HCT116 (cell line): ENCODE data around the gene OGG1. TPM values are rescaled to one million over a fixed set of nuclear protein-coding genes. Genes with fewer than 3 reads are reported as not detected.

Experiments used
- ATAC-seq: fragments of 200-7000 bp; cut with Tn5 transposase; 2 replicates; pipeline ENCODE4 v1.9.1; 2020; ENCODE audit warnings: mild to moderate bottlenecking, moderate library complexity
- BruUV-seq: library from RNA; stranded (reverse); fragments of 400-500 nt; replicated peaks from 2 replicates; lab custom pipeline; 2021; lab: Mats Ljungman, UMichigan
- CTCF ChIA-PET: fragments of 300-600 bp; sonication (Branson Sonifier 250); formaldehyde crosslinking; loops from one replicate; lab custom pipeline; 2021; ENCODE audit warnings: antibody characterized with exemption; lab: Charles Lee
- POLR2A ChIA-PET: fragments of 300-600, 350-600 bp; sonication (Branson Sonifier 250); formaldehyde crosslinking; loops from one replicate; lab custom pipeline; 2021; ENCODE audit warnings: antibody characterized with exemption; lab: Charles Lee
- RAD21 ChIA-PET, 2 experiments: fragments of 300-600 bp; sonication (Branson Sonifier 250); formaldehyde crosslinking; loops; one replicate each; lab custom pipeline; 2023; ENCODE audit warnings: low total read pairs in 2 of 2; ENCODE audit not compliant: uncharacterized antibody in 2 of 2, unreplicated experiment in 2 of 2, low non-redundant PET in 1 of 2; lab: Charles Lee
- DNase-seq: peaks from one replicate; pipeline ENCODE4 v3.0.0-alpha.2; 2010; ENCODE audit warnings: low read depth, low spot score
- H2AFZ ChIP-seq: fragments of 200-600 bp; shearing (Covaris generic), sonication (generic); 2 replicates; pipeline ENCODE4 v1.6.1; 2017; ENCODE audit warnings: low read depth, mixed run types, mixed read lengths, antibody characterized with exemption, low read length; ENCODE audit not compliant: poor library complexity, severe bottlenecking
- H3K27ac ChIP-seq: 2 replicates; pipeline ENCODE4 v1.5.1; 2012; ENCODE audit warnings: low read depth, low read length
- H3K27me3 ChIP-seq: fragments of 200-600 bp; sonication (generic); 2 replicates; pipeline ENCODE4 v1.6.1; 2016; ENCODE audit warnings: mixed run types, low read length, mixed read lengths; ENCODE audit not compliant: insufficient read depth
- H3K36me3 ChIP-seq, 2 experiments: fragments of 200-500 bp in 1 of 2; fragments of 200-600 bp in 1 of 2; sonication (Bioruptor generic) in 1 of 2; sonication (generic) in 1 of 2; 2 replicates each; pipeline versions ENCODE4 v1.5.1 to v1.6.1; 2014 to 2016; ENCODE audit warnings: low read length in 2 of 2, inconsistent platforms in 1 of 2, mixed read lengths in 1 of 2, mixed run types in 1 of 2; ENCODE audit not compliant: insufficient read depth in 2 of 2, control insufficient read depth in 1 of 2
- H3K4me1 ChIP-seq, 2 experiments: fragments of 200-600 bp in 1 of 2; sonication (generic) in 1 of 2; 2 replicates each; pipeline versions ENCODE4 v1.5.1 to v1.6.1; 2012 to 2017; ENCODE audit warnings: low read length in 2 of 2, inconsistent platforms in 1 of 2, mild to moderate bottlenecking in 1 of 2, mixed read lengths in 1 of 2, mixed run types in 1 of 2, moderate library complexity in 1 of 2; ENCODE audit not compliant: insufficient read depth in 2 of 2, control insufficient read depth in 1 of 2
- H3K4me2 ChIP-seq: fragments of 200-600 bp; sonication (generic); 2 replicates; pipeline ENCODE4 v1.6.1; 2017; ENCODE audit warnings: mixed run types, low read length, mixed read lengths
- H3K4me3 ChIP-seq, 2 experiments: fragments of 200-600 bp in 1 of 2; sonication (generic) in 1 of 2; replicated peaks in 1 of 2; 2 replicates each; pipeline ENCODE4 v1.5.1; 2011 to 2016; ENCODE audit warnings: low read length in 2 of 2, control low read depth in 1 of 2, low read depth in 1 of 2, mild to moderate bottlenecking in 1 of 2, mixed read lengths in 1 of 2, mixed run types in 1 of 2
- H3K79me2 ChIP-seq: fragments of 200-600 bp; sonication (generic); 2 replicates; pipeline ENCODE4 v1.6.1; 2017; ENCODE audit warnings: mild to moderate bottlenecking, mixed run types, low read length, moderate library complexity, mixed read lengths; ENCODE audit not compliant: insufficient read depth
- H3K9ac ChIP-seq: fragments of 200-600 bp; sonication (generic); 2 replicates; pipeline ENCODE4 v1.6.1; 2016; ENCODE audit warnings: low read length, mixed read lengths
- H3K9me2 ChIP-seq: fragments of 200-600 bp; sonication (generic), shearing (Covaris generic); 2 replicates; pipeline ENCODE4 v1.6.1; 2017; ENCODE audit warnings: mixed run types, mild to moderate bottlenecking, moderate library complexity; ENCODE audit not compliant: insufficient read depth
- H3K9me3 ChIP-seq, 2 experiments: fragments of 200-500 bp in 1 of 2; fragments of 200-600 bp in 1 of 2; sonication (Bioruptor generic) in 1 of 2; sonication (generic) in 1 of 2; 2 replicates each; pipeline ENCODE4 v1.6.1; 2014 to 2017; ENCODE audit warnings: low read length in 2 of 2, mixed read lengths in 2 of 2, inconsistent platforms in 1 of 2, low read depth in 1 of 2, mild to moderate bottlenecking in 1 of 2, mixed run types in 1 of 2, moderate library complexity in 1 of 2; ENCODE audit not compliant: control insufficient read depth in 1 of 2, insufficient read depth in 1 of 2
- H4K20me1 ChIP-seq: fragments of 200-600 bp; sonication (generic), shearing (Covaris generic); 2 replicates; pipeline ENCODE4 v1.6.1; 2017; ENCODE audit warnings: mixed run types, mild to moderate bottlenecking, moderate library complexity; ENCODE audit not compliant: insufficient read depth
- CBX3 ChIP-seq: IDR thresholded peaks from 2 replicates; pipeline ENCODE4 v1.6.1; 2012; ENCODE audit warnings: low read depth
- EGR1 ChIP-seq: IDR thresholded peaks from 2 replicates; pipeline ENCODE4 v1.6.1; 2012; ENCODE audit warnings: low read depth
- ELF1 ChIP-seq: IDR thresholded peaks from 2 replicates; pipeline ENCODE4 v1.6.1; 2012; ENCODE audit warnings: low read depth, borderline replicate concordance
- EZH2 ChIP-seq: fragments of 200-600 bp; sonication (generic); IDR thresholded peaks from 2 replicates; pipeline ENCODE4 v1.6.1; 2017; ENCODE audit warnings: antibody characterized with exemption, mixed run types
- EZH2phosphoT487 ChIP-seq: fragments of 200-600 bp; IDR thresholded peaks from 2 replicates; pipeline ENCODE4 v1.6.1; 2018; ENCODE audit warnings: antibody characterized with exemption, borderline replicate concordance
- FOSL1 ChIP-seq: IDR thresholded peaks from 2 replicates; pipeline ENCODE4 v1.6.1; 2012; ENCODE audit warnings: low read depth
- JUND ChIP-seq: IDR thresholded peaks from 2 replicates; pipeline ENCODE4 v1.6.1; 2012
- MAX ChIP-seq: IDR thresholded peaks from 2 replicates; pipeline ENCODE4 v1.6.1; 2012
- POLR2A ChIP-seq: IDR thresholded peaks from 2 replicates; pipeline ENCODE4 v1.7.0; 2011; ENCODE audit warnings: borderline replicate concordance; ENCODE audit not compliant: insufficient read depth, insufficient read length; ENCODE audit errors: extremely low read depth
- POLR2AphosphoS5 ChIP-seq: IDR thresholded peaks from 2 replicates; pipeline ENCODE4 v1.6.1; 2011; ENCODE audit warnings: mild to moderate bottlenecking, low read depth, low read length, moderate library complexity
- RAD21 ChIP-seq: IDR thresholded peaks from 2 replicates; pipeline ENCODE4 v1.6.1; 2012; ENCODE audit warnings: low read depth, mild to moderate bottlenecking
- REST ChIP-seq: IDR thresholded peaks from 2 replicates; pipeline ENCODE4 v1.6.1; 2012; ENCODE audit warnings: low read depth
- SIN3A ChIP-seq: IDR thresholded peaks from 2 replicates; pipeline ENCODE4 v1.6.1; 2012; ENCODE audit warnings: low read depth
- SP1 ChIP-seq: IDR thresholded peaks from 2 replicates; pipeline ENCODE4 v1.6.1; 2012; ENCODE audit warnings: low read depth
- SRF ChIP-seq: IDR thresholded peaks from 2 replicates; pipeline ENCODE4 v1.6.1; 2012; ENCODE audit warnings: low read depth
- TCF7L2 ChIP-seq: IDR thresholded peaks from 2 replicates; pipeline ENCODE4 v1.7.0; 2011; ENCODE audit warnings: borderline replicate concordance, inconsistent platforms; ENCODE audit not compliant: insufficient read depth, insufficient read length; ENCODE audit errors: extremely low read depth
- ZFX ChIP-seq: fragments of 450-650 bp; IDR thresholded peaks from 2 replicates; pipeline ENCODE4 v1.6.1; 2017
- intact Hi-C: fragments of 100-400 bp; cut with micrococcal nuclease; formaldehyde crosslinking; loops from 2 replicates; pipeline ENCODE4 v1.10.0; 2022
- total RNA-seq: library from RNA; stranded (reverse); gene quantifications from one replicate; pipeline ENCODE4 v1.2.1, GENCODE V29; 2021; ENCODE audit not compliant: unreplicated experiment
- TF ChIP-seq, protein P1 (sequence below), 3 experiments: fragments of 200-600 bp in 1 of 3; sonication (generic) in 1 of 3; IDR thresholded peaks in 2 of 3; conservative IDR thresholded peaks in 1 of 3; 2 replicates each; pipeline ENCODE4 v1.5.1; 2012 to 2017; ENCODE audit warnings: low read depth in 2 of 3, low read length in 2 of 3, antibody characterized with exemption in 1 of 3, borderline replicate concordance in 1 of 3, control low read depth in 1 of 3, mild to moderate bottlenecking in 1 of 3, mixed read lengths in 1 of 3, mixed run types in 1 of 3, moderate library complexity in 1 of 3; ENCODE audit not compliant: insufficient read depth in 1 of 3

The OGG1 gene
- total RNA-seq, 1 experiment from 2014 or later = 16.3 TPM

GRCh38 chr3:9781978-9782603, 32.3 kb downstream of the OGG1 start:
- intact Hi-C loops = no loop called here
- BruUV-seq = no TSS peak
- TF ChIP-seq, protein P1, sequence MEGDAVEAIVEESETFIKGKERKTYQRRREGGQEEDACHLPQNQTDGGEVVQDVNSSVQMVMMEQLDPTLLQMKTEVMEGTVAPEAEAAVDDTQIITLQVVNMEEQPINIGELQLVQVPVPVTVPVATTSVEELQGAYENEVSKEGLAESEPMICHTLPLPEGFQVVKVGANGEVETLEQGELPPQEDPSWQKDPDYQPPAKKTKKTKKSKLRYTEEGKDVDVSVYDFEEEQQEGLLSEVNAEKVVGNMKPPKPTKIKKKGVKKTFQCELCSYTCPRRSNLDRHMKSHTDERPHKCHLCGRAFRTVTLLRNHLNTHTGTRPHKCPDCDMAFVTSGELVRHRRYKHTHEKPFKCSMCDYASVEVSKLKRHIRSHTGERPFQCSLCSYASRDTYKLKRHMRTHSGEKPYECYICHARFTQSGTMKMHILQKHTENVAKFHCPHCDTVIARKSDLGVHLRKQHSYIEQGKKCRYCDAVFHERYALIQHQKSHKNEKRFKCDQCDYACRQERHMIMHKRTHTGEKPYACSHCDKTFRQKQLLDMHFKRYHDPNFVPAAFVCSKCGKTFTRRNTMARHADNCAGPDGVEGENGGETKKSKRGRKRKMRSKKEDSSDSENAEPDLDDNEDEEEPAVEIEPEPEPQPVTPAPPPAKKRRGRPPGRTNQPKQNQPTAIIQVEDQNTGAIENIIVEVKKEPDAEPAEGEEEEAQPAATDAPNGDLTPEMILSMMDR (IDR thresholded peaks at IDR 0.05 in 2 of 3, conservative IDR thresholded peaks at IDR 0.05 in 1 of 3; ENCODE audit: borderline replicate concordance in 1 of 3, insufficient read depth in 1 of 3, low read depth in 2 of 3, low read length in 2 of 3) = no peak
- TF ChIP-seq EGR1 (no peak), SP1 (no peak), JUND (no peak), SRF (no peak), ZFX (no peak), EZH2phosphoT487 (no peak), SIN3A (no peak), POLR2A (no peak), TCF7L2 (no peak), CBX3 (no peak), ELF1 (no peak), POLR2AphosphoS5 (no peak), MAX (no peak), REST (no peak), FOSL1 (no peak), RAD21 (no peak), EZH2 (no peak)
- CTCF ChIA-PET = interaction anchor here (1.5 to 1.6 kb wide), 2 partner anchors 11 to 12 kb away, joined by 3 to 4 read pairs; partner anchors contain the start of genes ARPC4, CAMK1 and TADA3
- Histone ChIP-seq H2AFZ (no peak overlapping the region), H3K9ac (no peak overlapping the region), H3K4me1 (peaks cover 0 to 11% of the 10 kb centered on the region in 2 experiments; a peak in 1 of 4 replicates), H3K36me3 (peaks cover 13 to 21% of the 10 kb centered on the region in 2 experiments; a peak in 3 of 4 replicates), H3K9me2 (no peaks in the 10 kb centered on the region), H3K9me3 (no peaks in the 10 kb centered on the region), H3K4me3 (no peak overlapping the region), H3K79me2 (no peaks in the 10 kb centered on the region), H3K27ac (no peak overlapping the region), H4K20me1 (no peaks in the 10 kb centered on the region), H3K27me3 (no peaks in the 10 kb centered on the region), H3K4me2 (no peak overlapping the region)
- POLR2A ChIA-PET = no interaction called here
- RAD21 ChIA-PET = no interaction called here
- no peak for DNase-seq
- ATAC-seq = no peak
